Measurements from ENCODE around the gene SV2C.

Gene SV2C

GRCh38 chr5:76046741-76047140 is 36.4 kb upstream of the SV2C start (continued):
- TF ChIP-seq ZNF645 (tag by site-specific recombination; IDR thresholded peaks at IDR 0.05) = no peak
- no peak for TF ChIP-seq ZNF701 (tag by site-specific recombination; IDR thresholded peaks at IDR 0.05)
- TF ChIP-seq ZNF776 (tag by site-specific recombination; IDR thresholded peaks at IDR 0.05; ENCODE audit: borderline replicate concordance) = no peak
- TF ChIP-seq, protein P1, sequence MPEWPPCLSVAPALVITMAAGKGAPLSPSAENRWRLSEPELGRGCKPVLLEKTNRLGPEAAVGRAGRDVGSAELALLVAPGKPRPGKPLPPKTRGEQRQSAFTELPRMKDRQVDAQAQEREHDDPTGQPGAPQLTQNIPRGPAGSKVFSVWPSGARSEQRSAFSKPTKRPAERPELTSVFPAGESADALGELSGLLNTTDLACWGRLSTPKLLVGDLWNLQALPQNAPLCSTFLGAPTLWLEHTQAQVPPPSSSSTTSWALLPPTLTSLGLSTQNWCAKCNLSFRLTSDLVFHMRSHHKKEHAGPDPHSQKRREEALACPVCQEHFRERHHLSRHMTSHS (tag by site-specific recombination; IDR thresholded peaks at IDR 0.05) = no peak

- TF ChIP-seq ZNF394 (tag by site-specific recombination; IDR thresholded peaks at IDR 0.05; ENCODE audit: borderline replicate concordance) = no peak
- TF ChIP-seq, protein P2, sequence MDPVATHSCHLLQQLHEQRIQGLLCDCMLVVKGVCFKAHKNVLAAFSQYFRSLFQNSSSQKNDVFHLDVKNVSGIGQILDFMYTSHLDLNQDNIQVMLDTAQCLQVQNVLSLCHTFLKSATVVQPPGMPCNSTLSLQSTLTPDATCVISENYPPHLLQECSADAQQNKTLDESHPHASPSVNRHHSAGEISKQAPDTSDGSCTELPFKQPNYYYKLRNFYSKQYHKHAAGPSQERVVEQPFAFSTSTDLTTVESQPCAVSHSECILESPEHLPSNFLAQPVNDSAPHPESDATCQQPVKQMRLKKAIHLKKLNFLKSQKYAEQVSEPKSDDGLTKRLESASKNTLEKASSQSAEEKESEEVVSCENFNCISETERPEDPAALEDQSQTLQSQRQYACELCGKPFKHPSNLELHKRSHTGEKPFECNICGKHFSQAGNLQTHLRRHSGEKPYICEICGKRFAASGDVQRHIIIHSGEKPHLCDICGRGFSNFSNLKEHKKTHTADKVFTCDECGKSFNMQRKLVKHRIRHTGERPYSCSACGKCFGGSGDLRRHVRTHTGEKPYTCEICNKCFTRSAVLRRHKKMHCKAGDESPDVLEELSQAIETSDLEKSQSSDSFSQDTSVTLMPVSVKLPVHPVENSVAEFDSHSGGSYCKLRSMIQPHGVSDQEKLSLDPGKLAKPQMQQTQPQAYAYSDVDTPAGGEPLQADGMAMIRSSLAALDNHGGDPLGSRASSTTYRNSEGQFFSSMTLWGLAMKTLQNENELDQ (tag by site-specific recombination; IDR thresholded peaks at IDR 0.05; ENCODE audit: low read depth) = no peak
- TF ChIP-seq ZNF585B (tag by site-specific recombination; IDR thresholded peaks at IDR 0.05) = no peak
- TF ChIP-seq ZNF830 (tag by site-specific recombination; IDR thresholded peaks at IDR 0.05; ENCODE audit: low read depth) = no peak
- TF ChIP-seq, protein P1 (tag by site-specific recombination; IDR thresholded peaks at IDR 0.05) = no peak
- TF ChIP-seq ZNF239 (tag by site-specific recombination; IDR thresholded peaks at IDR 0.05) = no peak
- Histone ChIP-seq H3K4me1 (ENCODE audit: control insufficient read depth, insufficient read depth, low read length) (no peaks in the 10 kb centered on the region), H3K27ac (ENCODE audit: extremely low read depth, low read depth, low read length) (no peak overlapping the region), H3K4me3 (ENCODE audit: low read depth, low read length) (no peak overlapping the region), H3K9me3 (ENCODE audit: control insufficient read depth, insufficient read depth, low read depth, low read length) (no peaks in the 10 kb centered on the region), H3K36me3 (ENCODE audit: control insufficient read depth in 2 of 2, insufficient read depth in 1 of 2, low read length in 2 of 2) (no peaks in the 10 kb centered on the region)
- CTCF ChIA-PET = no interaction called here
- POLR2A ChIA-PET = no interaction called here
Observed at GRCh38 chr5:76050134-76050533, 33.0 kb upstream of the SV2C start.

GRCh38 chr5:76062502-76063041 is 20.6 kb upstream of the SV2C start:
- Histone ChIP-seq H3K4me3 (ENCODE audit: low read depth, low read length) (no peak overlapping the region), H3K4me1 (ENCODE audit: control insufficient read depth, insufficient read depth, low read length) (no peaks in the 10 kb centered on the region), H3K36me3 (ENCODE audit: control insufficient read depth in 2 of 2, insufficient read depth in 1 of 2, low read length in 2 of 2) (no peaks in the 10 kb centered on the region), H3K9me3 (ENCODE audit: control insufficient read depth, insufficient read depth, low read depth, low read length) (no peaks in the 10 kb centered on the region), H3K27ac (ENCODE audit: extremely low read depth, low read depth, low read length) (no peak overlapping the region)
- CTCF ChIA-PET = no interaction called here
- POLR2A ChIA-PET = no interaction called here
- no peak for TF ChIP-seq ZNF2 (tag by site-specific recombination; IDR thresholded peaks at IDR 0.05)
- TF ChIP-seq ZNF23 (tag by site-specific recombination; IDR thresholded peaks at IDR 0.05; ENCODE audit: borderline replicate concordance) = no peak
- no peak for TF ChIP-seq KLF10 (tag by site-specific recombination; IDR thresholded peaks at IDR 0.05)
- no peak for TF ChIP-seq ZNF792 (tag by site-specific recombination; IDR thresholded peaks at IDR 0.05)
- TF ChIP-seq ZIC2 (tag by site-specific recombination; IDR thresholded peaks at IDR 0.05) = no peak
- TF ChIP-seq, protein P3, sequence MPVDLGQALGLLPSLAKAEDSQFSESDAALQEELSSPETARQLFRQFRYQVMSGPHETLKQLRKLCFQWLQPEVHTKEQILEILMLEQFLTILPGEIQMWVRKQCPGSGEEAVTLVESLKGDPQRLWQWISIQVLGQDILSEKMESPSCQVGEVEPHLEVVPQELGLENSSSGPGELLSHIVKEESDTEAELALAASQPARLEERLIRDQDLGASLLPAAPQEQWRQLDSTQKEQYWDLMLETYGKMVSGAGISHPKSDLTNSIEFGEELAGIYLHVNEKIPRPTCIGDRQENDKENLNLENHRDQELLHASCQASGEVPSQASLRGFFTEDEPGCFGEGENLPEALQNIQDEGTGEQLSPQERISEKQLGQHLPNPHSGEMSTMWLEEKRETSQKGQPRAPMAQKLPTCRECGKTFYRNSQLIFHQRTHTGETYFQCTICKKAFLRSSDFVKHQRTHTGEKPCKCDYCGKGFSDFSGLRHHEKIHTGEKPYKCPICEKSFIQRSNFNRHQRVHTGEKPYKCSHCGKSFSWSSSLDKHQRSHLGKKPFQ (tag by site-specific recombination; IDR thresholded peaks at IDR 0.05) = no peak
- TF ChIP-seq, protein P4, sequence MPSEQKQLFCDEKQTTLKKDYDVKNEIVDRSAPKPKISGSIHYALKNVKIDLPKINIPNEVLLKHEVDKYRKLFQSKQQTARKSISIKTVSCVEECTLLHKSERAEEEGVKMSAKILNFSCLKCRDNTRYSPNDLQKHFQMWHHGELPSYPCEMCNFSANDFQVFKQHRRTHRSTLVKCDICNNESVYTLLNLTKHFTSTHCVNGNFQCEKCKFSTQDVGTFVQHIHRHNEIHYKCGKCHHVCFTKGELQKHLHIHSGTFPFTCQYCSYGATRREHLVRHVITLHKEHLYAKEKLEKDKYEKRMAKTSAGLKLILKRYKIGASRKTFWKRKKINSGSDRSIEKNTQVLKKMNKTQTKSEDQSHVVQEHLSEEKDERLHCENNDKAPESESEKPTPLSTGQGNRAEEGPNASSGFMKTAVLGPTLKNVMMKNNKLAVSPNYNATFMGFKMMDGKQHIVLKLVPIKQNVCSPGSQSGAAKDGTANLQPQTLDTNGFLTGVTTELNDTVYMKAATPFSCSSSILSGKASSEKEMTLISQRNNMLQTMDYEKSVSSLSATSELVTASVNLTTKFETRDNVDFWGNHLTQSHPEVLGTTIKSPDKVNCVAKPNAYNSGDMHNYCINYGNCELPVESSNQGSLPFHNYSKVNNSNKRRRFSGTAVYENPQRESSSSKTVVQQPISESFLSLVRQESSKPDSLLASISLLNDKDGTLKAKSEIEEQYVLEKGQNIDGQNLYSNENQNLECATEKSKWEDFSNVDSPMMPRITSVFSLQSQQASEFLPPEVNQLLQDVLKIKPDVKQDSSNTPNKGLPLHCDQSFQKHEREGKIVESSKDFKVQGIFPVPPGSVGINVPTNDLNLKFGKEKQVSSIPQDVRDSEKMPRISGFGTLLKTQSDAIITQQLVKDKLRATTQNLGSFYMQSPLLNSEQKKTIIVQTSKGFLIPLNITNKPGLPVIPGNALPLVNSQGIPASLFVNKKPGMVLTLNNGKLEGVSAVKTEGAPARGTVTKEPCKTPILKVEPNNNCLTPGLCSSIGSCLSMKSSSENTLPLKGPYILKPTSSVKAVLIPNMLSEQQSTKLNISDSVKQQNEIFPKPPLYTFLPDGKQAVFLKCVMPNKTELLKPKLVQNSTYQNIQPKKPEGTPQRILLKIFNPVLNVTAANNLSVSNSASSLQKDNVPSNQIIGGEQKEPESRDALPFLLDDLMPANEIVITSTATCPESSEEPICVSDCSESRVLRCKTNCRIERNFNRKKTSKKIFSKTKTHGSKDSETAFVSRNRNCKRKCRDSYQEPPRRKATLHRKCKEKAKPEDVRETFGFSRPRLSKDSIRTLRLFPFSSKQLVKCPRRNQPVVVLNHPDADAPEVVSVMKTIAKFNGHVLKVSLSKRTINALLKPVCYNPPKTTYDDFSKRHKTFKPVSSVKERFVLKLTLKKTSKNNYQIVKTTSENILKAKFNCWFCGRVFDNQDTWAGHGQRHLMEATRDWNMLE (tag by site-specific recombination; conservative IDR thresholded peaks at IDR 0.05; ENCODE audit: low read depth) = no peak
- TF ChIP-seq, protein P5, sequence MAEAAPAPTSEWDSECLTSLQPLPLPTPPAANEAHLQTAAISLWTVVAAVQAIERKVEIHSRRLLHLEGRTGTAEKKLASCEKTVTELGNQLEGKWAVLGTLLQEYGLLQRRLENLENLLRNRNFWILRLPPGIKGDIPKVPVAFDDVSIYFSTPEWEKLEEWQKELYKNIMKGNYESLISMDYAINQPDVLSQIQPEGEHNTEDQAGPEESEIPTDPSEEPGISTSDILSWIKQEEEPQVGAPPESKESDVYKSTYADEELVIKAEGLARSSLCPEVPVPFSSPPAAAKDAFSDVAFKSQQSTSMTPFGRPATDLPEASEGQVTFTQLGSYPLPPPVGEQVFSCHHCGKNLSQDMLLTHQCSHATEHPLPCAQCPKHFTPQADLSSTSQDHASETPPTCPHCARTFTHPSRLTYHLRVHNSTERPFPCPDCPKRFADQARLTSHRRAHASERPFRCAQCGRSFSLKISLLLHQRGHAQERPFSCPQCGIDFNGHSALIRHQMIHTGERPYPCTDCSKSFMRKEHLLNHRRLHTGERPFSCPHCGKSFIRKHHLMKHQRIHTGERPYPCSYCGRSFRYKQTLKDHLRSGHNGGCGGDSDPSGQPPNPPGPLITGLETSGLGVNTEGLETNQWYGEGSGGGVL (tag by site-specific recombination; IDR thresholded peaks at IDR 0.05) = no peak
- TF ChIP-seq KLF1 (tag by site-specific recombination; IDR thresholded peaks at IDR 0.05) = no peak

All from HEK293 (cell line).